Pulmonary artery endothelial cell (primary cell): ENCODE results near the gene EEF1AKMT3. TPM values are rescaled to one million over a fixed set of nuclear protein-coding genes. Genes with fewer than 3 reads are reported as not detected.

ENCODE experiments used
- DNase-seq: peaks from one replicate; pipeline ENCODE4 v3.0.0-alpha.2; 2011; ENCODE audit warnings: low read depth, low spot score
- total RNA-seq: library from RNA; depleted of rRNA; stranded (reverse); fragments of >200 nt; gene quantifications from 2 replicates; pipeline ENCODE4 v1.2.3, GENCODE V29; 2014

EEF1AKMT3 gene
- total RNA-seq, 1 donor from 2014 or later, result 6.3 TPM

DNA sequence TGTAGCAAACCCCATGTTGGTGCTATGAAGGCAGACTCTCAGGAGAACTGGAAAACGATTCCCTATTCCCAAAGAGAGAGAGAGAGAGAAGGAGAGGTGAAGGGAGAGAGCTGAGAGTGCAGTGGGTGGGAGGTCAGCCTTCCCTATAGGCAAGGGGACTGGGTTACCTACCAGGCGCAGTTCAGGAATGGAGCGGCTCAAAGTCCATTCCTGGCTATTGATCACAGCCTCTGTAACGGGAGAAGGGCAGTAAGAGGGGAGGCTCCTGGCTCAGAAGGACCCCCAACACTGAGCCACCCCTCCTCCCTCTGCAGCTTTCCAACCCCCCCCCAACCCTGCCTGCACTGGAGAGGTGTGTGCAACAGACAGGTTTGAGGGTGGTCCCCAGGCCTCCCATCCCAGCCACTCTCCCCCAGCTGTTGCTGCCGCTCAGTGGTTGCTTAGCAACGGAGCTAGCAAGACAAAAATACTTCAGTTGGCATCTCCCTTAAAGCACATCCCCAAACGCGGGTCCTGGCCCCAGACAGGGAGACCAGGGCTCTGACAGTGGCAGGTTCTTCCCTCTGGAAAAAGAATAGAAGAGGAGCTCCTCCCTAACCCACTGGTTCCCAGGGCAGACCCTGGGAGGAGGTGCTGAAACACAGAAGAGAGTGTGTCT lies 37.1 kb upstream of the EEF1AKMT3 start:
- DNase-seq, result no peak

DNA sequence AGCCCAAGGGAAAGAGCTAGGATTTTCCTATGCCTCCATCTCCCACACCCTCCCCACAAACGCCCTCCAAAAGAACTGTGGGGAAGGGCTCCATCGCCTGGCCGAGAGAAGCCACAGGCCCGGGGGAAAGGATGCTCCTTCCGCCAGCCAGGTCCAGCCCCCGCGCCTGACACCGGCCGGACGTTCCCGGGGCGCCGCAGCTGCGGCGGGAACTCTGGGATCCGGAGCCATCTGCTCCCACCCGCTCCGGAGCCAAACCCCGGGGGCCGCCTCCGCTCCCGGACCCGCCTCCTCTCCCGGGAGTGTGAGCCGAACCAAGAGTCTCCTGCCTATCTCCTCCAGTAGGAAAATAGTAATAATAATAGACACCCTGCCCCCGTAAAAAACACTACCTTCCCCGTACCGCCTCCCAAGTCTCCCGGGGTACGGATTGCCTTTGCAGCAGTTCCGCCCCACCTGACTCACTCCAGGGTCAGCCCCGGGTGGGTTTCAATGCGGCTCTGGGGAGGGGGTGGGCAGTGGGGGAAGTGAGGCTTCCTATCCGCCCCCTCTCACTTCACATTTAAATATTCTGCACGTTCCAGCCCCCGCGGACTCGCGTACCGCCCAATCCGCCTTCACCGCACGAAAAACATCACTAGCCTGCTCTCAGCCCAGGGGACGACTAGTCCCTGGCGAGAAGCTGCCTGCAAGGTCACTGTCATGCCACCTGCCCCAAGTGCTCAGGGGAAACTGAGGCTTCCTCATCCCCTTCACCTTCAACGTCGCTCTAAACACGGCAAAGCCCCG lies 36.3 kb upstream of the EEF1AKMT3 start:
- DNase-seq, result no peak

DNA sequence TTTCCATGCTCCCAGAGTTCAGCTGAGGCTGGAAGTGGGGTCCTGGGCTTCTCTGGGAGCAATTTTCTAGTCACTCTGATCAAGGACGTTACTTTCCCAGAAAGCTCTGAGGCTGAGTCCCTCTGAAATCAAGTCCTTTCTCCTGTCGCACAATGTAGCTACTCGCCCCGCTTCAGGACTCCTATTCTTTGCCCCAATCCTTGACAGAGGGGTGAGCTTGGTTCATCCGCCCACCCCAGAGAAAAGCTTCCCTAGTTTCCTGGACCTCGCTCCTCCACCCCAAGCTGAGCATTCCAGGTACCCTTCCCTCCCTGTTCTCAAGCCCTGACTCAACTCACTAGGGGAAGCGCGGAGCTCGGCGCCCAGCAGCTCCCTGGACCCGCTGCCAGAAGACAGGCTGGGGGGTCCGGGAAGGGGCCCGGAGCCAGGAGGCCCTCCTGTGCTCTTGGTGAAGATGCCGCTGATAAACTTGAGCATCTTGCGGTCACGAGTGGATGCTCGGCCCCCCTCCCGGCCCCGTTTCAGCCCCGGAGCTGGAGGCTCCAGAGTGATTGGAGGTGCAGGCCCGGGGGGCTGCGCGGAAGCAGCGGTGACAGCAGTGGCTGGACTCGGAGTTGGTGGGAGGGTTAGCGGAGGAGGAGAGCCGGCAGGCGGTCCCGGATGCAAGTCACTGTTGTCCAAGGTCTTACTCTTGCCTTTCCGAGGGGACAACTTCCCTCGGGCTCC lies 35.5 kb upstream of the EEF1AKMT3 start:
- DNase-seq, result no peak

DNA sequence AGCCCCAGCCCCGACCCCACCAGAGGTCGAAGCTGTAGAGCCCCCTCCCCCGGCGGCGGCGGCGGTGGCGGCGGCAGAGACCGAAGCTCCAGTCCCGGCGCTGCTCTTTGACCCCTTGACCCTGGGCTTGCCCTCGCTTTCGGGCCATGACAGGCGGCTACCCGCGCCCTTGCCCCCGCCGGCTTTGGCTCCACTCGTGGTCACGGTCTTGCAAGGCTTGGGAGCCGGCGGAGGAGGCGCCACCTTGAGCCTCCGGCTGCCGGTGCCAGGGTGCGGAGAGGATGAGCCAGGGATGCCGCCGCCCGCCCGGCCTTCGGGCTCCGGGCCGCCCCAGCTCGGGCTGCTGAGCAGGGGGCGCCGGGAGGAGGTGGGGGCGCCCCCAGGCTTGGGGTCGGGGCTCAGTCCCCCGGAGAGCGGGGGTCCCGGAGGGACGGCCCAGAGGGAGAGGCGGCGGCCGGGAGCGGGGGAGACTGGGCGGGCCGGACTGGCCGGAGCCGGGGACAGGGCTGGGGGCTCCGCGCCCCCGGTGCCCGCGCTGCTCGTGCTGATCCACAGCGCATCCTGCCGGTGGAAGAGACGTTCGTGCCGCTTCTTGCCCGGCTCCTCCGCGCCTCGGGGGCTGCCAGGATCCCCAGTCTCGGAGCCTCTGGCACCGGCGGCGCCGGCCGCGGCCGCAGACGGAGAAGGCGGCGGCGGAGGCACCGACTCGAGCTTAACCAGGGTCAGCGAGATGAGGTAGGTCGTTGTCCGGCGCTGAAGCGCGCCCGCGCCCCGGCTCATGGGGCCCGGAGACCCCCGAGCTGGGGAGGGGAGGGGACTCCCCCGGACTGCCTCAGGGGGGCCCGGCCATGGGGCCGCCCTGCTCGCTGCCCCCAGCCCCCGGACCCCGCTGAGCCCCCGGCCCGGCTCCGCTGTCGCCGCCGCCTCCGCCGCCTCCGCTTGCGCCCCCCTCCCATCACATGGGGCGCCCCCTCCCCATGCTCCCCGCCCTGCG lies 34.6 kb upstream of the EEF1AKMT3 start:
- DNase-seq, result no peak

DNA sequence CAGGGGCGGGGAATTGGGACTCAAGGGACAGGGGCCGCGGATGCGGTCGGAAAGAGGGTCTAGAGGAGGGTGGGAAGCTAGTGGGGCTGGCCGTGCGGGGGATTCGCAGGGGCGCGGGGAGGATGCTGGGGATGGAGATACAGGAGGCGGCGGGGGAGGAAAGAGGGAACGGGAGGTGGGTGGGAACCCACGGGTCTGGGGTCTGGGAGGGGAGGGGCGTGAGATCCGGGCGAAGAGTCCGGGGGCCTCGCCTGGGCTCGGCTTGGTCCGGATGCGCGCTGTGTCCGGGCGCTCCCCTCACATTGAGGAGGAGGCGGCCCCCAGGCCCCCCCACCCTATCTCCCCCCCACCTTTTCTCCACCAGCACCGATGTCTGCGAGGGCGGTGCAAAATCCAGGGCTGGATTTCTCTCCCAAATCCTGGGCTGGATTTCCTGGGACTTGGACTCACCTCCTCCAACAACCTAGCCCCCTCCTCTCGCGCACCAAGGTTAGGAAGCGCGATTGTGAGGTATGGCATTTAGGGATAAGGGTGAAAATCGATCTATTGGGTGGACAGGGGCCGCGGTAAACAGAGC lies 33.7 kb upstream of the EEF1AKMT3 start, which contains the start of gene AGAP2:
Gene AGAP2, minus strand, starts transcription at position 82 of the 577 bp plus-strand sequence. CDS start 496 bp downstream, outside the sequence.
- no peak for DNase-seq

DNA sequence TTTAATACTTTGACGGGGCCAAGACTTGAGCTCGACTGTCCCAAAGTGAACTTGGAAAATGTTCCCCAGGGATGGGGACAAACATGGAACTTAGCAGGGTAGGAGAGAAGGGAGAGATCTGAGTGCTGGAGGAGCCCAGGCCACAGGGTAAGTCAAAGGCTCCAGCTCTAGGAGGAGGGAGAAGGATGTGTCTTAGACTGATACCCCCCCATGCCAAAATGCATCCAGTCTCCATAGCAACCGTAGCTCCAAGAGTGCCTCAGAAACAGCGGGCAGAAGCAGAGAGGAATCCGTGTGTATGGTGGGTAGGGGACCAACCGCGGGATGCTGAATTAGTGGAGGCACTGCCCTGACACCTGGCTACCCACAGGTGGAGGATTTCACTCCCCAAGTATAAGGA lies 33.0 kb upstream of the EEF1AKMT3 start:
- no peak for DNase-seq

DNA sequence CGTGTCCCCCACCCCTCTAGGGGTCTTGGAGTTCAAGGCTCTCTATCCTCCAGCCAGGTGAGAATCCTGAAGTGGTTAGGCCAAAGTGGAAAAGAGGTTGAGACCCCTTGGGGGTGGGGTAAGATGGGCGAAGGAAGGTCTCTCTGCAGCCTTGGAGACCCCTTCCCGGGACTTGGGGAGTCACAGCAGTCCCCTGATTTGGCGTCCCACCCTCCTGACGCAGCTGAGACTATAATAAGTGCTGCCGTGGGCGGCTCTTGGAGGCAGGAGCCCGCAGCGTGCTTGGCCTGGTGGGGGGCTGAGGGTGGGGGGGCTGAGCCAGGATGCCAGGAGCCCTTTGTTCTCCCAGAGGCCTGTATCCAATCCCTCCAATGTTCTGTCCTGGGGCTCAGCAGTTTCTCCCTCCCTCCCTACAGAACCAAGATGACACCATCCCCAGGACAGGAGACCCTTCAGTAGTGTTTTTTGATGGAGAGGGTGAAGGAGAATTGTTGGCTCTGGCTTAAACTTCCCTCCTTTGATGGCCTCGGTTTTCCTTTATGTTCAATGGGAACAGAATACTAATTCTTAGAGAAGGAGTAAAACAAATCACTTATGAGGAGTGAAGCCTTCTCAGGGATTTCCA lies 32.4 kb upstream of the EEF1AKMT3 start:
- no peak for DNase-seq

DNA sequence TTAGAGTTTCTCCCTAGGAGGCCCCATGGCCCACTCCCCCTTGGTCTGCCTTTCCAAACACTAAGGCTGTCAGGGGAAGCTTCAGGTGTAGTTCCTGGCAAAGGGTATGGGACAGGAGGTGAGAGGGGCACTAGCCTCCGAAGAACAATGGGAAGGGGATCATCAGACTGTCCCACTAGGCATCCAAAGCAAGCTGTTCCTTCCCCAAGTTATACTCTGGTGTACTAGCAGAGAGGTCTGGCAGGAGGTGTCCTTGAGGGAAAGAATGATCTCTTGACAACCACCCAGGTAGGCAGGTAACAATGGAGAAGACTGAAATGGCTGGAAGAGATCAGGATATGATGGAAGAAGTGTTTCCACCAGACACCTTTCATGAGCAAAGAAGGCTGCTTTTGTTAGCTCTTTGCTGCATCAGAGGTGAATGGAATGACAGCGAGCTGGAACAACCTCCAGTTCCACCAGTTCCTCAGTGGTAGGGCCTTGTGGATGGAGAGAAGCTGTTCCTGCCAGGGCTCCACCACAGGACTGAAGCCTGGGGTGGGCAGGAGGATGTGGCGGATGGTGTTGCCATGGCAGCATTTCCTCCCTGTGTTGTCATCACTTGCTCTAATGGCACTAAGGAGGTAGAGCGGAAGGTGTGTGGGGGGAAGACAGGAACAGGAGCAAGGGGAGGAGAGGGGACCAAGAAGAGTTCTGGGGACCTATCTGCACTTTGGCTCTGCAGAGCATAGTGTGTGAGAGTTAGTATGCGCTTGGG lies 31.6 kb upstream of the EEF1AKMT3 start:
- DNase-seq, result no peak

DNA sequence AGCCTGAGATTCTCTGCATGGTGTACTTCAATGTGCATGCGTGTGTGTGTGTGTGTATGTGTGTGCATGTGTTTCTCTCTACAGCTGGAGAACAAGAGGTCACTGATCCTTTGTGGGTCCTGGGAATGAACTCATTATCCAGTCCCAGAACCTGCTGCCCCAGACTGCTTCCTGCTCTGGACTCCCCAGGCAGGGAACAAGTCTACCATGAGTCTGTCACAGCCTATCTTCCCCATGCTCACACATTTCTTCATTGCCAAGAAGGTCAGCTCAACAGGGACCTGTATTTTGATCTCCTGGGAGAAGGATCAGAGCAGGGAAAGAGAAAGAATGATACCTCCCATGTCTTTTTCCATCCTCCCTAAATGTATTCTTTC lies 31.0 kb upstream of the EEF1AKMT3 start:
- no peak for DNase-seq

DNA sequence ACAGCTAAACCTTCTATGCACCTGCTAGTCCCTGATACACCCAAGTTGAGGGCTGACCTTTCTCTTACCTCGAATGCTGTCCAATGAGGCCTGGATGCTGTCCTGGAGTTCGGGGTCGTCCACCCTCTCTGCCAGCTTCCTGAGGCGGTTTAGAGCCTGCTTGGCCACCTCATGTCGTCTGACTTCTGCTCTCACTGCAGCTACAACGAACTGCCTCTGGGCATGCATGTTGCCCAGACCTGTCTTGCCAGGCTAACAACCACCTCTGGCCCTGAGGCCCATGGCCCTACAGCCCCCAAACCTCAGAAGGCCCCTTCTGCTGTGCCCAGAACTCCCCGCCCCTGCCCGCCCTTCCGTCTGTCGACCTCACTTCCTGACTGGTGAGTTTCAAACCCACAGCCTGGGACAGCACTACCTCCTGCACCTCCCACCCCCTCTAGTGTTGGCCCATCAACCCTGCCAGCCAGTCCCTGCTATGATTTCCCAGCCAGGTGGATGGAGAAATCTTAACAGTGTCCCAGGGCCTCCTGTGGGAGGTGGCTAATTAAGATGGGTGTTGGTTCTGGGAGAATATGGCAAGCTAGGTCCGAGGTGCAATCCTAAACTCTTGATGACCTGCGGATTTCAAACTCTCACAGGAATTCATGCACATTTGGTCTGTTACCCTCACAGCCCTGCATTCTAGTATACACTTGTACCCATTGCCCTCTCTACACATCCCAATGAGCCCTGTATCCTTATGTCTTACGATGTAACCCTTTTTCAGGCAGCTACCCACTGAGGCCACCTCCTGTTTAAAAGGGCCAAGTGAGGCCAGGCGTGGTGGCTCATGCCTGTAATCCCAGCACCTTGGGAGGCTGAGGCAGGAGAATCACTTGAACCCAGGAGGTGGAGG lies 30.3 kb upstream of the EEF1AKMT3 start:
- DNase-seq, result no peak

DNA sequence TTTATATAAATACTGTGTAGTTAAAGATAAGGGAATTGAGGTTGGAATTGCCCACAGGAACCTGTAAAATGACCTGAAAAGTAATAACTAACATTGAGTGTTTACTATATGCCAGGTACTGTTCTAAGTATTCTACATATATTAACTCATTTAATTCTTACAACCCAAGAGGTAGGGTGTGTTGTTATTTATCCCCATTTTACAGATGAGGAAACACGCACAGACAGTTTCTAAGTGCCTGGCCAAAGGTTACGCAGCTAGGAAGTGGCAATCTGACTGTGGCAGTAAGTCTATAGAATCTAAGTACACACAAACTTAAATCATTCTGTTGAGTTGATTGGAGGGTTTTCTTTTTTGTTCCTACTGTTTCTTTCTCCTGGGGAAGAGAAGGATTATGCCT lies 28.6 kb upstream of the EEF1AKMT3 start:
- no peak for DNase-seq

DNA sequence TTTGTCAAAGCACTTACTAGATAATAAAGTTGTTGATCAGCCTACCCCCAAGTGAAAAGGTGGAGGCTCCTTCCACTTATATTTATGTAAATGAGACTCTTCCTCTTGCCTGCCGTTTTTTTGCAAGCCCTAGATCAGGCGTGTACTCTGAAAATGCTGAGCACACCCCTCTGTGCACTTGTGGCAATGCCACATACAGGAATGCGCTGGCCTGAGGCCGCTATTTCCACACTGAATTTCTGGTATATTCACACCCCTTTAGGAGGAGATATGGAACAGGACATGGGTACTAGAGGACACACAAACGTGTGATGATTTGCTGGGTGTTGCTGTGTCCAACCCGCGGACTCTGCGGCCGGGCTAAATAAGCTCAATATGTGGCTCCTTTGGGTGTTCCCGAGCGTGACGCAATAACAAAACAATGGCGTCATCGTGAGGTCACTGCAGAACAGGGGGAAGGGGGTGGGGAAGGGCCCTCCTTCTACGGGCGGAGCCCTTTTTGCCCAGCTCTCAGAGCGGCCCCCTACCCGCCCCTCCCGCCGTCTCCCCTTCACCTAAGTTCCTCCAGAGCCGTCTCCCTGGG lies 28.1 kb upstream of the EEF1AKMT3 start:
- no peak for DNase-seq

DNA sequence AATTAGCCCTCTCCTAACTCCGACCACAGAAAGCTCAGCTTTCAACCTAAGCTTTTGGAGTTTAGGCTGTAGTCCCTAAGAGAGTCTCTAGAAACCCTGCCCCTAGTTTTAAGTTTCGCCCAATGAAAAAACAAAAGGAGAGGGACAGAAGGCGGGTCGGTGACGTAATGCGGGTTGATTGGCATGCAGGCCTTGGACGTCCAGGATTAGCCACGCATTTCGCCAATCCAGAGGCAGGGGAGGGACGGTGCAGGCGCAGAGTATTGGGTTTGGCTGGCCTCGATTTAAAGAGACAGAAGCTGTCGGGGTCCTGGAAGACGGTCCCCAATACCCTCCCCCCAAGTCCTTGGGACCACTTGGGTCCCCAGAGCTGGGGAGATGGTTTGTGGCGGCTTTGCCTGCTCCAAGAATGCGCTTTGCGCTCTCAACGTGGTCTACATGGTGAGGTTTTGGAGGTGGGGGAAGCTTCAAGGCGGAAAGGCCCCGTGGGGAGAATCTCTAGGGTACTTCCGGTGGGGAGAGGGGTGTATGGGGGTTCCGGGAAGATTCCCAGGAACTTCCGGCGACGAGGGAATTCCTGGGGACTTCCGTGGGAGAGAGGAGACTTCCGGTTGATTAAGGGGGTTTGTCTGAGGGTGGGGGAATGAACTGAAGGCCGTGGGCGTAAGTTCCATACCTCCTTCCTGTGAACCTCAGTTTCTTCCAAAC lies 27.5 kb upstream of the EEF1AKMT3 start, which contains the start of gene TSPAN31:
Gene TSPAN31, plus strand, starts transcription at position 263 of the 708 bp plus-strand sequence. Its CDS starts 116 bp downstream, at position 379.
- peak; percentile 96 for DNase-seq

DNA sequence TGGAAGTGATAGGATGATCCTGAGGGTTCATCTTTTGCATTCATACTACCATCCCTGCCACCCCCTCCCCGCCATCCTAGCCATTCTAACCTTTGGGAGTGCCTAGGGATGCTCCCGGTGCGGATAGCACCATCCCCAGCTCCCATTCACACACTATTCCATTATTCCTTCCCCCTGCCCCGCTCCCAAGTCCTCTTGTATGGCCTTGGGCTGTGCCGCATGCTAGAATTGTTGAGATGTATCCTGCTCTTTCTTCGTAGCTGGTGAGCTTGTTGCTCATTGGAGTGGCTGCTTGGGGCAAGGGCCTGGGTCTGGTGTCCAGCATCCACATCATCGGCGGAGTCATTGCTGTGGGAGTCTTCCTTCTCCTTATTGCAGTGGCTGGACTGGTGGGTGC lies 26.9 kb upstream of the EEF1AKMT3 start:
- no peak for DNase-seq

DNA sequence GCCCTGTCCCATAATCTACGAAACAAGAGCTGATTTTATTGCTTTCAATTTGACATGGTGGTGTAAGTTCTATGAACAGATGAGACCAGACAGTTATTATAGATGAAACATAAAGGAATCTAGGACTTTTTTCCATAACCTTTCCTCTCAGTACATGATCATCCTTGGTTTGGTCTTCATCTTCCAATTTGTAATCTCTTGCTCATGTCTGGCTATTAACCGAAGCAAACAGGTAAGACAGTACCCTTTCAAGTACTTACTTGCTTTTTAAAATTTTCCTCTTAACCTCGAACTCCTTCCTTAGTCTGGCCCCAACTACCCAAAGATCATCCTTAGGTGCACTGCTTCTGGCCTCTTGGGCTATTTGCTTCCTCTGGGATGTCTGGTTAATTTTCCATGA lies 26.4 kb upstream of the EEF1AKMT3 start:
- no peak for DNase-seq

DNA sequence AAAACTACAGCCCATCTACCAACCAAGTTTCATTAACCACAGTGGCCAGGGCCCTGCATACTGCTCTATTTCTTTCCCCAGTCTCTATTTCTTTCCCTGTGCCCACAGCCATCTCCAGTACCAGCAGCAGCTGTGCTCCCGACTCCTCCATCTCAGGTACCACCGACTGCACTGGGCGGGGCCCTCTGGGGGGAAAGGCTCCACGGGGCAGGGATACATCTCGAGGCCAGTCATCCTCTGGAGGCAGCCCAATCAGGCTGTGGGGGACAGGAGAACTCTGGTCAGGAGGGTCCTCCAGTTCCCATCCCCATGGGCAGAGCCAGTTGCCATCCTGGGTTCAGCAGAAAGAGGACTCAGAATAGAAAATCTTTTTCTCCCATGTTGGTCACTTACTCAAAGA lies 23.4 kb upstream of the EEF1AKMT3 start:
- no peak for DNase-seq
